CD4-positive, alpha-beta T cell treated with Interferon alpha-2 for 1 hour (primary cell): ENCODE data around the gene SLC2A5.
"Not testable (repeated sequence)": the region's sequence is repeated elsewhere in the genome, so short reads cannot be mapped to it uniquely, and the experiment has no call there.

Experiments used
- DNase-seq, 2 donors: peaks; one replicate each; pipeline ENCODE4 v3.0.0-alpha.2; 2020 to 2022

The SLC2A5 gene

GRCh38 chr1:9031077-9031476 lies 38.4 kb downstream of the SLC2A5 start:
- DNase-seq, result not testable (repeated sequence)

GRCh38 chr1:9028921-9029705 lies 40.3 kb downstream of the SLC2A5 start:
- no peak for DNase-seq

- DNase-seq, result no peak
These were observed 42.1 kb downstream of the SLC2A5 start for GRCh38 chr1:9027307-9027706.

- DNase-seq, result no peak
These were observed 44.0 kb downstream of the SLC2A5 start for GRCh38 chr1:9025449-9025848.

GRCh38 chr1:9024837-9025236 lies 44.6 kb downstream of the SLC2A5 start:
- no peak for DNase-seq

- DNase-seq, result no peak
These were observed 46.7 kb downstream of the SLC2A5 start for GRCh38 chr1:9022773-9023172.

- not testable (repeated sequence) for DNase-seq
These were observed 47.3 kb downstream of the SLC2A5 start for GRCh38 chr1:9022026-9022738.

- no peak for DNase-seq
These were observed 49.1 kb downstream of the SLC2A5 start for GRCh38 chr1:9020305-9020704.

DNA sequence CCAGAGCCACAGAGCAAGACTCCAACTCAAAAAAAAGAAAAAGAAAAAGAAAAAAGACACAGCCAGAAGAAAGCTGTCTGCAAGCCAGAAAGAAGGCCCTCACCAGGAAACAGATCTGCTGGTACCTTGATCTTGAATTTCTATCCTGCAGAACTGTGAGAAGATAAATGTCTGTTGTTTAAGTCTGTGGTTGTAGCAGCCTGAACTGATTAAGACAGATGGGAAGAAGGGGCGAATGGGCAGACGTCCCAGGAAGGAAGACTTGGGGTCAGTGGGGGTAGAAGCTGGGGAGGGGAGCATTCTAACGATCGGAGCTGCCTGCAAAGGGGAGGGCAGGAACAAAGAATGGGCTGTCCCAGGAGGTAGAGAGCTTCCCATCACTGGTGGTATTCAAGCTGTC lies 49.5 kb downstream of the SLC2A5 start:
- DNase-seq, result no peak

GRCh38 chr1:9018333-9018732 lies 51.1 kb downstream of the SLC2A5 start:
- DNase-seq, result no peak

- no peak for DNase-seq
These were observed 53.0 kb downstream of the SLC2A5 start for GRCh38 chr1:9016455-9016854.

DNA sequence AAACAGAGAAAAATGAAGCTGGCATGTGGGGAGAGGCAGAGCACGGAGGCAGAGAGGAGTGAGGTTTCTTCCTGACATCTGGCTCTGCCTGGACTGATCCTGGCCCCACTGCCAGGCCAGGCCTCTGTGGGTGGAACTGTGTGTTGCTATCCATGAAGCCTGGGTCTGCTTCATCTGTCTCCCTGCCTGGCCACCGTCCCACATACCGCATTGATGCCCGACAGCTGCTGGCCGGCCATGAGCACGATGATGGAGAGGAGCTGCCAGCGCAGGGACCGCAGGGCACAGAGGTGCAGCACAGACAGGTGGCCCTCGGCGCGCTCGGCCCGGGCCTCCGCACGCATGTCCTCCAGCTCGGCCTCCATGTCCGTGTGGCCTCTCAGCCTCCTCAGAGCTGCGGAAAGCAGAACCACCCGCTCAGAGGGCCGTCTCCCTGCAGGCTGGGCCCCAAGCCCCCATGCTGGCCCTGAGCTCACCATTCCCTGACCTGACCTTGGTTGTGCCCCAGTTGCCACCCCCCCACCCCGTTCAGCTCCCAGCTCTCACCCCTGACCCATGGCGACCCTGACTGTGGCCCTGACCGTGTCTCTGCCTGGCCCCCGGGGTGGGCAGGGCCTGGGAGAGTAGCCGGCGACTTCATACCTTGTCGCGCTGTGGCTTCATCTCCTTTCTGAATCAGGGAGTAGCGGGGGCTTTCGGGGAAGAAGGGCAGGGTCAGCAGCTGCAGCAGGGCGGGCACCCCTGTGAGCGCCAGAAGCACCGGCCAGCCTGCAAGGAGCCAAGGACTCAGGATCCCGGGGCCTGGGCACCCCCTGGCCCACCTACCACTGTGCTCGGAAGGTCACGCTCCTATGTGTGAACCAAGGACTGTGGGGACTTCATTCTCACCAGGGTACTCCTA lies 54.7 kb downstream of the SLC2A5 start:
- DNase-seq, result no peak

GRCh38 chr1:9013819-9014218 lies 55.6 kb downstream of the SLC2A5 start:
- no peak for DNase-seq

DNA sequence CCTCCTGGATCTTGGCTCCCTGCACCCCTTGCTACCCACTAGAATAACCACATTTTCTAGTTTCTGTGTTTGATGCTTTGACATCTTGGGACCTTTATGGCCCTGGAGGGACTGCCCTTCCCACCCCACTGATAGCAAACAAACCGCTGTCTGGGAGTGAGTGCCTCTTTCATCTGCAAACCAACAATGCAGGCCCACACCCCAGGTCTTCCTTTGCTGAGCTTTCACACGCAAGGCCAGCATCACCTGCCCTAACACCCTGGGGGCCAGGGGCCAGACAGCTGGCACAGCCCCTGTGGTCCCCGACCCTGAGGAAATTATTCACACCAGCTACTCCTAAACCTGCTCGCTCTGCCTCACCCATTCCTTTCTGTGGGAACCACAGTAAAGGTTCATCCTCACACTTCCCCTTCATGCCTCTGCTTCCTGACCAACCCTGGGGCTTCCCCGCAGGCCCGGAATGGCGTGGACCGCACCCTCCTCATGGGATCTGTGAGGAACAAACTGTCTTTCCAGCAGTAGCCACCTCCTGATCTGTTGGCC lies 58.6 kb downstream of the SLC2A5 start:
- no peak for DNase-seq

- no peak for DNase-seq
These were observed 59.7 kb downstream of the SLC2A5 start for GRCh38 chr1:9009438-9010370.

DNA sequence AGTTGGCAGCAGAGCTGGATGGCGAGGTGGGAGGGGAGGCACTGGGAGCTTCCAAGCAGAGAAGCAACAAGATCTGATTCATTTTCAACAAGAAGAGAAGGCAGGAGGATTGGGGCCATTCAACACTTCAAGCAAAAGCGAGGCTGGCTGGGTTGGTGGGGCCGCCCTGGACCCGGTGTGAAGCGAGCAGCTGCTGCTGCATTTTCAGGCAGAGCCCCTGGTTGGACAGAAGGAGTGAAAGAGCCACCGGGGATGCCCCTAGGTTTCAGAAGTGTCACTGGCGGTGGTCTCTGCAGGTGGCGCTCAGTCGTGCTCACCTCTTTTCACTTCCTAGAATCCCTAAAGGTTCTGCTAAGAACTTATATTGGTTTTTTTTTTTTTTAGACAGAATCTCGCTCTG lies 61.2 kb downstream of the SLC2A5 start:
- no peak for DNase-seq

- DNase-seq, result no peak
These were observed 62.3 kb downstream of the SLC2A5 start for GRCh38 chr1:9006956-9007615.

- DNase-seq, result no peak
These were observed 64.1 kb downstream of the SLC2A5 start for GRCh38 chr1:9005395-9005708.

GRCh38 chr1:9004700-9005394 lies 64.6 kb downstream of the SLC2A5 start:
- DNase-seq, result peak; percentile 70 to 77

- DNase-seq, result no peak
These were observed 65.3 kb downstream of the SLC2A5 start for GRCh38 chr1:9004031-9004699.
